Liver (tissue), 9 donors: Measurements from ENCODE around the gene LMF1. TPM values are rescaled to one million over a fixed set of nuclear protein-coding genes. Genes with fewer than 3 reads are reported as not detected.

Experiments used
- DNase-seq: peaks from one replicate; pipeline ENCODE4 v3.0.0-alpha.2; 2017; ENCODE audit warnings: low spot score
- H3K27ac ChIP-seq, 2 donors: one replicate each; pipeline ENCODE4 v1.7.0; 2013; ENCODE audit warnings: inconsistent platforms in 2 of 2, low read length in 2 of 2, control low read depth in 1 of 2, low read depth in 1 of 2, mild to moderate bottlenecking in 1 of 2
- H3K27me3 ChIP-seq, 4 donors: one replicate each; pipeline versions ENCODE4 v1.6.1 to v1.7.0; 2013; ENCODE audit warnings: low read length in 3 of 4, inconsistent platforms in 1 of 4, mild to moderate bottlenecking in 1 of 4, moderate library complexity in 1 of 4; ENCODE audit not compliant: control insufficient read depth in 4 of 4, insufficient read depth in 4 of 4
- H3K36me3 ChIP-seq, 4 donors: one replicate each; pipeline versions ENCODE4 v1.6.1 to v1.7.0; 2013; ENCODE audit warnings: low read length in 3 of 4, mild to moderate bottlenecking in 3 of 4, low read depth in 1 of 4, moderate library complexity in 1 of 4; ENCODE audit not compliant: control insufficient read depth in 4 of 4, insufficient read depth in 3 of 4
- H3K4me1 ChIP-seq, 4 donors: one replicate each; pipeline versions ENCODE4 v1.6.1 to v1.7.0; 2013; ENCODE audit warnings: low read length in 3 of 4, mild to moderate bottlenecking in 3 of 4, moderate library complexity in 1 of 4; ENCODE audit not compliant: control insufficient read depth in 4 of 4, insufficient read depth in 4 of 4
- H3K4me3 ChIP-seq, 3 donors: one replicate each; pipeline versions ENCODE4 v1.6.1 to v1.7.0; 2013; ENCODE audit warnings: low read length in 3 of 3, control low read depth in 1 of 3, low read depth in 1 of 3, mild to moderate bottlenecking in 1 of 3
- H3K9ac ChIP-seq, 2 donors: one replicate each; pipeline ENCODE4 v1.7.0; 2013; ENCODE audit warnings: low read length in 2 of 2, mild to moderate bottlenecking in 2 of 2, moderate library complexity in 2 of 2, control low read depth in 1 of 2, low read depth in 1 of 2
- H3K9me3 ChIP-seq, 4 donors: one replicate each; pipeline versions ENCODE4 v1.6.1 to v1.7.0; 2013; ENCODE audit warnings: low read length in 3 of 4; ENCODE audit not compliant: control insufficient read depth in 4 of 4
- EGR1 ChIP-seq, 2 donors: IDR thresholded peaks; 2 replicates each; pipeline ENCODE4 v1.6.1; 2016 to 2018; ENCODE audit warnings: antibody characterized with exemption in 2 of 2, low read depth in 2 of 2
- FOXA1 ChIP-seq: IDR thresholded peaks from 2 replicates; pipeline ENCODE4 v1.6.1; 2016; ENCODE audit warnings: antibody characterized with exemption
- FOXA2 ChIP-seq: IDR thresholded peaks from 2 replicates; pipeline ENCODE4 v1.6.1; 2016; ENCODE audit warnings: antibody characterized with exemption
- GABPA ChIP-seq, 2 donors: IDR thresholded peaks in 1 of 2; conservative IDR thresholded peaks in 1 of 2; 2 replicates each; pipeline ENCODE4 v1.6.1; 2016; ENCODE audit warnings: antibody characterized with exemption in 2 of 2, mild to moderate bottlenecking in 1 of 2, moderate library complexity in 1 of 2
- HNF4A ChIP-seq, 2 donors: conservative IDR thresholded peaks; 2 replicates each; pipeline ENCODE4 v1.6.1; 2016; ENCODE audit warnings: antibody characterized with exemption in 2 of 2, mild to moderate bottlenecking in 2 of 2
- HNF4G ChIP-seq: IDR thresholded peaks from 2 replicates; pipeline ENCODE4 v1.6.1; 2016; ENCODE audit warnings: antibody characterized with exemption
- JUND ChIP-seq, 2 donors: IDR thresholded peaks; 2 replicates each; pipeline ENCODE4 v1.6.1; 2016; ENCODE audit warnings: antibody characterized with exemption in 2 of 2
- NR2F2 ChIP-seq: IDR thresholded peaks from 2 replicates; pipeline ENCODE4 v1.6.1; 2016; ENCODE audit warnings: antibody characterized with exemption
- RAD21 ChIP-seq, 2 donors: IDR thresholded peaks; 2 replicates each; pipeline ENCODE4 v1.6.1; 2016; ENCODE audit warnings: antibody characterized with exemption in 2 of 2, mild to moderate bottlenecking in 2 of 2
- RXRA ChIP-seq, 2 donors: IDR thresholded peaks; 2 replicates each; pipeline ENCODE4 v1.6.1; 2017 to 2018; ENCODE audit warnings: antibody characterized with exemption in 2 of 2, mild to moderate bottlenecking in 1 of 2
- YY1 ChIP-seq: IDR thresholded peaks from 2 replicates; pipeline ENCODE4 v1.6.1; 2016; ENCODE audit warnings: antibody characterized with exemption, mild to moderate bottlenecking
- WGBS: extraction: QIAGEN DNeasy Blood & Tissue Kit; methylation state at CpG from one replicate; pipeline ENCODE4 v1.1.7; 2013; 5-methylcytosine and 5-hydroxymethylcytosine counted together
- polyA plus RNA-seq, 2 donors: library from polyadenylated mRNA; stranded (reverse) in 1 of 2; unstranded in 1 of 2; fragments of 200-250 nt in 1 of 2; fragments of >200 nt in 1 of 2; fragmentation: Nextera tagmentation in 1 of 2; extraction: Ambion mirVana in 1 of 2; gene quantifications; one replicate each; pipeline versions ENCODE4 v1.2.1 to v1.2.3, GENCODE V29; 2013 to 2015
- total RNA-seq, 2 donors: library from RNA; depleted of rRNA; stranded (reverse); fragments of >200 nt; gene quantifications; one replicate each; pipeline ENCODE4 v1.2.3, GENCODE V29; 2014
- TF ChIP-seq, protein P1 (sequence below): fragments of 150-350 bp; IDR thresholded peaks from 2 replicates; pipeline ENCODE4 v1.5.1; 2017; ENCODE audit warnings: improper control_type of control experiment, low read depth, low read length; ENCODE audit not compliant: missing input control
- TF ChIP-seq, protein P2 (sequence below): IDR thresholded peaks from 2 replicates; pipeline ENCODE4 v1.6.1; 2016; ENCODE audit warnings: antibody characterized with exemption, mild to moderate bottlenecking
- donor health status: healthy.
- donor health status: healthy.
- donor health status: healthy.
- donor health status: healthy.
- donor health status: healthy.

The LMF1 gene
- total and polyA plus RNA-seq, 4 donors = 8.8 to 24.3 (median 12.6) TPM

DNA sequence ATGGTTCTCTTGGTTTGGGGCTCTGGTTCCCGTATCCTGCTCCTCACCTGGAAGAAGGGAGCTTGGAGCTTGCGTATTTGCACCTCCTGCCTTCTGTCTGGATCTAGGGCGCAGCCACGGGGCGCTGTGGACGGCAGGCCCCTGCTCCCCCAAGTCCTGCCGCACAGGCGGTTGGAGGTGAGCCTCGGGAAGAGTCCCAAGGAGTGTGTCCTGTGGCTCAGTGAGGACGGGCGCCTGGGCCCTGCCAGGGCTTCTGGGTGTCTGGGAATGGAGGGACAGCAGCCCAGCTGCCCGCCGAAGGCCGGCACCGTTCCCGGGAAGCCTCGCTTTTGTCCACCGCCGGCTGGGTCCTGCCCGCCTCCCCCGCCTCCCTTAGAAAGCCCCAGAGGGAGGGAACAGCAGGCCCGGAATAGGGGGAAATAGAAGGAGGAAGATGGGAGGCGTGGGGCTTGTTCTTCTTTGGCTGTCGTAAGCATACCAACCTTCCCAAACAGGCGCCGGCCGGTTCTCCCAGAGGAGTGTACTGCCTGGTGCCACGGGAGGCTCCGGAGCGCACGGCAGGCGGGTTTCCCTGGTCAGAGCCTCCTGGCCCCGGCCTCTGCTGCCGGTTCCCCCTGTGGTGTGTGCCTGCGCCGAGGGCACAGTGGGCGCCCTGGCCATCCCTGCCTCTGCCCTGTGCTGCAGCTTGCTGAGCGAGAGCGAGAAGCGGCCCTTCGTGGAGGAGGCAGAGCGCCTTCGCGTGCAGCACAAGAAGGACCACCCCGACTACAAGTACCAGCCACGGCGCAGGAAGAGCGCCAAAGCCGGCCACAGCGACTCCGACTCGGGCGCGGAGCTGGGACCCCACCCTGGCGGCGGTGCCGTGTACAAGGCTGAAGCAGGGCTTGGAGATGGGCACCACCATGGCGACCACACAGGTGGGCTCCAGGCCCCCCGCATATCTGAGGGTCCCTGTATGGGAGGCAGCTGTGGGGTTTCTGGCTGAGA lies 12.6 kb upstream of the LMF1 start:
- no peak overlapping the region for H3K4me3 ChIP-seq

DNA sequence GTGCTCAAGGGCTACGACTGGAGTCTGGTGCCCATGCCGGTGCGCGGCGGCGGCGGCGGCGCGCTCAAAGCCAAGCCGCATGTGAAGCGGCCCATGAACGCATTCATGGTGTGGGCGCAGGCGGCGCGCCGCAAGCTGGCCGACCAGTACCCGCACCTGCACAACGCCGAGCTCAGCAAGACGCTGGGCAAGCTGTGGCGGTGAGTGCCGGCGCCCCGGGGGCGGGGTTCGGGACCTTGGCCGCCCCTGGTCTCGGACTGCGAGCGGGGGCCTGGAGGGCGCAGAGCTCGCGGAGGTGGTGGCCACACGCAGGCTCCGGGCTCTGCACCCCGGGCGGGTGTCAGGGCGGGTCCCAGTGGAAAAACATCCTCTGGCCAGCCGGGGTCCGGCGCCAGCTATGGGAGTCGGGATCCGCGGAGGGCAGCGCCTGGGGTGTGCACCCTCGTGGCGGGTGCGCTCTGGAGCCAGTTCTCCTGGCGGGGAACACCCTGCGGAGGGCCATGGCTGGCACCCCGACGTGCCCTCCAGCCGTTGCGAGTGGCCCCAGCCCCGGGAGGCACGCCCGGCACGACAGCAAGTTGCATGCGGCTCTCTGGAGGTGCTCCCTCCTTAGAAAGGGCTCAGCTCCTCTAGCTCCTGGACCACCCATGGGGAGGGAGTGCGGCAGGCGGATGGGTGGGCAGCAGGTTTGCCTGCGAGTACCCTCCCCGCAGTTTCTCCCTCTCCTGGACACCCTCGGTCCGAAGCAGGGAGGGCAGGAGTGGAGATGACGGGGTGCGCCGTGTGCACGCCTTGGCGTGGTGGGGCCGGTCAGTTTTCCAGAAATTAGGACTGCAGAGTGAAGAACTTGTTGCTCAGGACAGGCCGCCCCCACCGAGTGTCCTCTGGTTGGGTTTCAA lies 11.6 kb upstream of the LMF1 start:
- H3K4me3 ChIP-seq = peak overlapping the region in 1 of 3 donors; percentile 56

More for the DNA sequence above, 12.6 kb upstream of the LMF1 start:
- TF ChIP-seq JUND (IDR thresholded peaks at IDR 0.05) = no peak
- TF ChIP-seq HNF4A (conservative IDR thresholded peaks at IDR 0.05) = no peak
- TF ChIP-seq FOXA1 = no peak
- no peak for TF ChIP-seq RAD21 (IDR thresholded peaks at IDR 0.05)
- TF ChIP-seq, protein P1, sequence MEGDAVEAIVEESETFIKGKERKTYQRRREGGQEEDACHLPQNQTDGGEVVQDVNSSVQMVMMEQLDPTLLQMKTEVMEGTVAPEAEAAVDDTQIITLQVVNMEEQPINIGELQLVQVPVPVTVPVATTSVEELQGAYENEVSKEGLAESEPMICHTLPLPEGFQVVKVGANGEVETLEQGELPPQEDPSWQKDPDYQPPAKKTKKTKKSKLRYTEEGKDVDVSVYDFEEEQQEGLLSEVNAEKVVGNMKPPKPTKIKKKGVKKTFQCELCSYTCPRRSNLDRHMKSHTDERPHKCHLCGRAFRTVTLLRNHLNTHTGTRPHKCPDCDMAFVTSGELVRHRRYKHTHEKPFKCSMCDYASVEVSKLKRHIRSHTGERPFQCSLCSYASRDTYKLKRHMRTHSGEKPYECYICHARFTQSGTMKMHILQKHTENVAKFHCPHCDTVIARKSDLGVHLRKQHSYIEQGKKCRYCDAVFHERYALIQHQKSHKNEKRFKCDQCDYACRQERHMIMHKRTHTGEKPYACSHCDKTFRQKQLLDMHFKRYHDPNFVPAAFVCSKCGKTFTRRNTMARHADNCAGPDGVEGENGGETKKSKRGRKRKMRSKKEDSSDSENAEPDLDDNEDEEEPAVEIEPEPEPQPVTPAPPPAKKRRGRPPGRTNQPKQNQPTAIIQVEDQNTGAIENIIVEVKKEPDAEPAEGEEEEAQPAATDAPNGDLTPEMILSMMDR = no peak
- TF ChIP-seq NR2F2 = no peak
- TF ChIP-seq RXRA (IDR thresholded peaks at IDR 0.05) = no peak
- no peaks in the 10 kb centered on the region for H3K9me3 ChIP-seq
- WGBS = 60% methylated on average over 59 of the region's 59 CpGs
- no peaks in the 10 kb centered on the region for H3K36me3 ChIP-seq
- H3K4me1 ChIP-seq = peaks cover 3 to 23% (median 9%) of the 10 kb centered on the region in 4 donors
- no peak for DNase-seq
- H3K27ac ChIP-seq = no peak overlapping the region
- peaks cover 0 to 3% (median 1%) of the 10 kb centered on the region in 4 donors for H3K27me3 ChIP-seq
- no peak overlapping the region for H3K9ac ChIP-seq

DNA sequence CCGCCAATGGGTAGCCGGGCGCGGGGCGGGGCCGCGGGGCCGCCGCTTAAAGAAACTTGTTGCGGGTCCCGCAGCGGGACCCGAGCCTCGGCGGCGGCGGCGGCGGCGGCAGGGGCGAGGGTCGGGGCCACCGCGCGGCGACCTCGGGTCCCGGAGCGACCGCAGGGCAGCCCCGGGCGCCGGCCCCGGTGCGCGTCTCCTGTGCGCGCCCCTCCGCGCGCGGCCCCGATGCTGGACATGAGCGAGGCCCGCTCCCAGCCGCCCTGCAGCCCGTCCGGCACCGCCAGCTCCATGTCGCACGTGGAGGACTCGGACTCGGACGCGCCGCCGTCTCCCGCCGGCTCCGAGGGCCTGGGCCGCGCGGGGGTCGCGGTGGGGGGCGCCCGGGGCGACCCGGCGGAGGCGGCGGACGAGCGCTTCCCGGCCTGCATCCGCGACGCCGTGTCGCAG lies 10.9 kb upstream of the LMF1 start, which contains the start of gene SOX8:
Gene SOX8, plus strand, starts transcription at position 76 of the 450 bp plus-strand sequence. Its CDS starts 153 bp downstream, at position 229.
- DNase-seq = no peak
- peaks cover 3 to 23% (median 9%) of the 10 kb centered on the region in 4 donors for H3K4me1 ChIP-seq

More for the DNA sequence above, 11.6 kb upstream of the LMF1 start:
- Histone ChIP-seq H3K4me1 (peaks cover 3 to 23% (median 9%) of the 10 kb centered on the region in 4 donors), H3K9me3 (no peaks in the 10 kb centered on the region), H3K9ac (no peak overlapping the region), H3K27me3 (peaks cover 0 to 3% (median 1%) of the 10 kb centered on the region in 4 donors), H3K27ac (no peak overlapping the region), H3K36me3 (no peaks in the 10 kb centered on the region)
- TF ChIP-seq RAD21 (IDR thresholded peaks at IDR 0.05) (no peak), YY1 (no peak)
- WGBS = 16% methylated on average over 76 of the region's 76 CpGs
- DNase-seq = no peak

More for the DNA sequence above, 10.9 kb upstream of the LMF1 start, which contains the start of gene SOX8:
- Histone ChIP-seq H3K27me3 (peaks cover 0 to 3% (median 1%) of the 10 kb centered on the region in 4 donors), H3K9ac (no peak within 1 kb of the TSS), H3K36me3 (no peaks in the 10 kb centered on the region), H3K4me3 (peak within 1 kb of the TSS in 2 of 3 donors; percentile 20 to 56), H3K27ac (no peak within 1 kb of the TSS), H3K9me3 (no peaks in the 10 kb centered on the region)
- 3% methylated on average over 80 of the region's 80 CpGs for WGBS
- TF ChIP-seq, protein P1 = no peak
- TF ChIP-seq FOXA2 = no peak
- TF ChIP-seq NR2F2 = no peak
- TF ChIP-seq GABPA (IDR thresholded peaks at IDR 0.05 in 1 of 2, conservative IDR thresholded peaks at IDR 0.05 in 1 of 2) = no peak
- TF ChIP-seq HNF4G = no peak
- TF ChIP-seq JUND (IDR thresholded peaks at IDR 0.05) = no peak
- TF ChIP-seq EGR1 (IDR thresholded peaks at IDR 0.05; ENCODE audit: low read depth in 2 of 2) = no peak
- TF ChIP-seq YY1 = no peak
- TF ChIP-seq, protein P2, sequence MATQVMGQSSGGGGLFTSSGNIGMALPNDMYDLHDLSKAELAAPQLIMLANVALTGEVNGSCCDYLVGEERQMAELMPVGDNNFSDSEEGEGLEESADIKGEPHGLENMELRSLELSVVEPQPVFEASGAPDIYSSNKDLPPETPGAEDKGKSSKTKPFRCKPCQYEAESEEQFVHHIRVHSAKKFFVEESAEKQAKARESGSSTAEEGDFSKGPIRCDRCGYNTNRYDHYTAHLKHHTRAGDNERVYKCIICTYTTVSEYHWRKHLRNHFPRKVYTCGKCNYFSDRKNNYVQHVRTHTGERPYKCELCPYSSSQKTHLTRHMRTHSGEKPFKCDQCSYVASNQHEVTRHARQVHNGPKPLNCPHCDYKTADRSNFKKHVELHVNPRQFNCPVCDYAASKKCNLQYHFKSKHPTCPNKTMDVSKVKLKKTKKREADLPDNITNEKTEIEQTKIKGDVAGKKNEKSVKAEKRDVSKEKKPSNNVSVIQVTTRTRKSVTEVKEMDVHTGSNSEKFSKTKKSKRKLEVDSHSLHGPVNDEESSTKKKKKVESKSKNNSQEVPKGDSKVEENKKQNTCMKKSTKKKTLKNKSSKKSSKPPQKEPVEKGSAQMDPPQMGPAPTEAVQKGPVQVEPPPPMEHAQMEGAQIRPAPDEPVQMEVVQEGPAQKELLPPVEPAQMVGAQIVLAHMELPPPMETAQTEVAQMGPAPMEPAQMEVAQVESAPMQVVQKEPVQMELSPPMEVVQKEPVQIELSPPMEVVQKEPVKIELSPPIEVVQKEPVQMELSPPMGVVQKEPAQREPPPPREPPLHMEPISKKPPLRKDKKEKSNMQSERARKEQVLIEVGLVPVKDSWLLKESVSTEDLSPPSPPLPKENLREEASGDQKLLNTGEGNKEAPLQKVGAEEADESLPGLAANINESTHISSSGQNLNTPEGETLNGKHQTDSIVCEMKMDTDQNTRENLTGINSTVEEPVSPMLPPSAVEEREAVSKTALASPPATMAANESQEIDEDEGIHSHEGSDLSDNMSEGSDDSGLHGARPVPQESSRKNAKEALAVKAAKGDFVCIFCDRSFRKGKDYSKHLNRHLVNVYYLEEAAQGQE = no peak
